ENCODE data around the gene TMEFF1.

GRCh38 chr9:100452894-100453293, 20.1 kb upstream of the TMEFF1 start:
- TF ChIP-seq CTCF (optimal IDR thresholded peaks at IDR 0.05 in 1 of 3, IDR thresholded peaks at IDR 0.05 in 1 of 3, conservative IDR thresholded peaks at IDR 0.05 in 1 of 3; ENCODE audit: extremely low read depth in 1 of 3, insufficient read depth in 2 of 3, low read length in 3 of 3) = no peak
- TF ChIP-seq EZH2 (IDR thresholded peaks at IDR 0.05; ENCODE audit: low read length) = no peak
